Retinal pigment epithelial cell (primary cell): ENCODE results near the gene ZNF568.
A peak's percentile ranks its signal among the peaks of the same experiment; 100 is the strongest.

ENCODE experiments used
- DNase-seq: peaks from one replicate; pipeline ENCODE4 v3.0.0-alpha.2; 2010; ENCODE audit warnings: low read depth
- H3K4me3 ChIP-seq: 2 replicates; pipeline ENCODE4 v1.5.1; 2011; ENCODE audit warnings: mild to moderate bottlenecking, low read length, control low read depth, moderate library complexity
- CTCF ChIP-seq: conservative IDR thresholded peaks from 2 replicates; pipeline ENCODE4 v1.5.1; 2011; ENCODE audit warnings: low read depth, low read length, control low read depth, inconsistent platforms

Gene ZNF568

DNA sequence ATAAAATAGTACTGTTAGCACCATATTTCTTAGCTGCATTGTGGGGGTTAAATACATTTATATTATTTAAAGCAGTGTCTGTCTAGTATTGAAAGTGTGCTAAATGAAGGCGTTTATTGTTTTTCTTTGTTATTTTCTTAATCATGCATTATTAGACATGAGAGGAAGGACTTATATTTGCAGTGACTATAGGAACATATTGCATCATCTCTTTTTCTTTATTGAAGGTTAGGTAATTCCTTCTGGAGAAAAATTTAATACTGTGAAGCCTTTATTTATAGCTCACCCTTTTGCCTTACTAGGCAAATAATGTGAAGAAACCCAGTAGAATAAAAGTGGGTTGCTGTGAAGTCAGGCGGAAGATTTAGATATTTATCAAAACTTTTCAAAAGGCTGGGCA lies 83.2 kb downstream of the ZNF568 start:
- H3K4me3 ChIP-seq, result no peak overlapping the region
- no peak for DNase-seq
- no peak for TF ChIP-seq CTCF

- H3K4me3 ChIP-seq, result peak overlapping the region; percentile 24
- DNase-seq, result peak; percentile 1
- no peak for TF ChIP-seq CTCF
Observed at GRCh38 chr19:37007587-37008220, 91.6 kb downstream of the ZNF568 start.

- no peak for DNase-seq
- H3K4me3 ChIP-seq, result no peak overlapping the region
- no peak for TF ChIP-seq CTCF
Observed at GRCh38 chr19:37009871-37010270, 93.7 kb downstream of the ZNF568 start.

DNA sequence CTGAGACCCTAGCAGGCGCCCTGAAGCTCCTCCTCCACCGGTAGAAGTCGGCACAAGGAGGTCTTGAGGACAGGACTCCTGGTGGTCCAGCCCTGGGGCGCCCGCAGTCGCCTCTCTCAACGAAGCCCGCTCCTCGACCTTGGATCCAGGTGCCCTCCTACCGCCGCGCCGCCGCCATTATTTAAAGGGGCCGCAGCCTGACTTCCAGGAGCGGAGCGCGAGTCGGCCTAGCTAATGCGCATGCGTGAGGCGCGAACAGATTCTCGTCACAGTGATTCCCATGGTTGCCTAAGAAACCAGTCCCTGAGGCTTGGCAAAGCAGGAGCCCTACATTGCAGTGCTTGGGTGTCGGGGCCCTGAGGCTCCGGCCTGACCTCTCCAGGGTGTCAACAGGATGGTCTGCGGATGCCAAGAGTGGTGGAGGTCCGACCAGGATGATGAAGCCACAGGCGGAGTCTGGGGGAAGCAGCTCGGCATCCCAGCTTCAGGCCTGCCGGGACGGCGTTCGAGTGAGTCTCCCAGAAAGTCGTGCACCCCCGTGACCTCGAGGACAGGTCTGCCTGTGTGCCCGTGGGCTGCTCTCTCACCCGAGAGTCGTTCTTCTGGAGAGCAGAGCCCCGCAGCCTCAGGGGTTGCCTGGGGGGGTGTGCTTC lies 96.1 kb downstream of the ZNF568 start:
- H3K4me3 ChIP-seq, result no peak overlapping the region
- TF ChIP-seq CTCF, result no peak
- no peak for DNase-seq

DNA sequence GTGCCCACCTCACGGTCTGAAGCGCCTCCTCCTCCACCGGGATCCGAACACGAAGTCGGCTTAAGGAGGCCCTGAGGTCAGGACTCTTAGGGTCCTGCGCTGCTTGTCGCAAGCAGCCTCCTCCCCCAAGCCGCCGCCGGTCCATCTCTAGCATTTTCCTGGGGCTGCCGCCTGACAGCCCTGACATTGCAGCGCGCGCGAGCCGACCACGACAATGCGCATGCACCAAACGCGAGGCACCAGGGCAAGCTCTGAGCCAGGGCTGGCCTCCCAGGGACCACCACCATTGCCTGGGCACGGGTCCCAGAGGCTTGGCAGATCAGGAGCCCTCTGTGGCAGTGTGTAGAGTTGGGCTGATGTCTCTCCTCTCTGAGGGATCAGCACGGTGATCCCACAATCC lies 98.3 kb downstream of the ZNF568 start:
- H3K4me3 ChIP-seq, result no peak overlapping the region
- DNase-seq, result no peak
- no peak for TF ChIP-seq CTCF

DNA sequence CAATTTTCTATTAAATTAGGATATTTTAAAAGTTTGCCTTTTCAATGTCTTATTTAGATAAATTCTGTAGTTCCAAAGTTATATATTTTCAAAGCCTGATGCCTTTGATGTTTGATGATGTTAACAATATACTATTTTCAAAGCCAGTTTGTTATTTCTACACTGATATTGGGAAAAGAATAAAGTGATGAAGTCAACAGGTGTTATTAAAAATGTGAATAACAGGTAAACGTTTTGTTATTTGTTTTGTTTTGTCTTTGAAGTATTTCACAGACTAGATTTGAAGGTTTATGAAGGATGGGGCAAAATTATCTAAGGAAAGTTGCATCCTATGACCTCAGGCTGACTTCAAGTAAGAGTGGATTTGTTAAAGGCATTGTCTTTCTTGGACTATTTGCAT lies 129.0 kb downstream of the ZNF568 start:
- no peak for TF ChIP-seq CTCF
- no peak overlapping the region for H3K4me3 ChIP-seq
- no peak for DNase-seq
